Measurements from ENCODE around the gene ZNF385B. TPM values are rescaled to one million over a fixed set of nuclear protein-coding genes. Genes with fewer than 3 reads are reported as not detected.

ZNF385B gene
- total RNA-seq, 1 experiment from 2014 or later = 0.77 TPM

GRCh38 chr2:179559108-179559806 is 302.2 kb downstream of the ZNF385B start:
- TF ChIP-seq, protein P1, sequence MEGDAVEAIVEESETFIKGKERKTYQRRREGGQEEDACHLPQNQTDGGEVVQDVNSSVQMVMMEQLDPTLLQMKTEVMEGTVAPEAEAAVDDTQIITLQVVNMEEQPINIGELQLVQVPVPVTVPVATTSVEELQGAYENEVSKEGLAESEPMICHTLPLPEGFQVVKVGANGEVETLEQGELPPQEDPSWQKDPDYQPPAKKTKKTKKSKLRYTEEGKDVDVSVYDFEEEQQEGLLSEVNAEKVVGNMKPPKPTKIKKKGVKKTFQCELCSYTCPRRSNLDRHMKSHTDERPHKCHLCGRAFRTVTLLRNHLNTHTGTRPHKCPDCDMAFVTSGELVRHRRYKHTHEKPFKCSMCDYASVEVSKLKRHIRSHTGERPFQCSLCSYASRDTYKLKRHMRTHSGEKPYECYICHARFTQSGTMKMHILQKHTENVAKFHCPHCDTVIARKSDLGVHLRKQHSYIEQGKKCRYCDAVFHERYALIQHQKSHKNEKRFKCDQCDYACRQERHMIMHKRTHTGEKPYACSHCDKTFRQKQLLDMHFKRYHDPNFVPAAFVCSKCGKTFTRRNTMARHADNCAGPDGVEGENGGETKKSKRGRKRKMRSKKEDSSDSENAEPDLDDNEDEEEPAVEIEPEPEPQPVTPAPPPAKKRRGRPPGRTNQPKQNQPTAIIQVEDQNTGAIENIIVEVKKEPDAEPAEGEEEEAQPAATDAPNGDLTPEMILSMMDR (IDR thresholded peaks at IDR 0.05; ENCODE audit: insufficient read depth in 1 of 2, low read depth in 1 of 2, low read length in 1 of 2, severe bottlenecking in 1 of 2, unreplicated experiment in 1 of 2) = no peak
- Mint-ChIP-seq H3K27me3 (ENCODE audit: insufficient read depth, unreplicated experiment) (no peaks in the 10 kb centered on the region), H3K4me3 (ENCODE audit: unreplicated experiment) (no peak overlapping the region), H3K4me1 (ENCODE audit: low read depth, unreplicated experiment) (peaks cover 13% of the 10 kb centered on the region), H3K36me3 (ENCODE audit: insufficient read depth, unreplicated experiment) (no peaks in the 10 kb centered on the region), H3K27ac (ENCODE audit: unreplicated experiment) (no peak overlapping the region), H3K9me3 (ENCODE audit: unreplicated experiment) (no peaks in the 10 kb centered on the region)
- POLR2A ChIA-PET = no interaction called here
- BruUV-seq (replicated peaks) = no TSS peak
- Histone ChIP-seq H3K27me3 (replicated peaks; ENCODE audit: control insufficient read depth, insufficient read depth, low read length) (no peaks in the 10 kb centered on the region), H3K4me1 (peaks cover 7% of the 10 kb centered on the region; the same call in 1 of the 2 replicates), H3K4me3 (ENCODE audit: low read depth, low read length) (no peak overlapping the region), H3K9me3 (no peaks in the 10 kb centered on the region; the same call in 1 of the 2 replicates), H3K36me3 (ENCODE audit: control insufficient read depth, insufficient read depth, low read length) (no peaks in the 10 kb centered on the region)
- CTCF ChIA-PET = no interaction called here
- no peak for DNase-seq
- intact Hi-C loops (cut with micrococcal nuclease; ENCODE audit: unreplicated experiment) = no loop called here

GRCh38 chr2:179558010-179558934 is 303.1 kb downstream of the ZNF385B start:
- Histone ChIP-seq H3K27me3 (replicated peaks; ENCODE audit: control insufficient read depth, insufficient read depth, low read length) (no peaks in the 10 kb centered on the region), H3K36me3 (ENCODE audit: control insufficient read depth, insufficient read depth, low read length) (no peaks in the 10 kb centered on the region), H3K9me3 (no peaks in the 10 kb centered on the region; the same call in 1 of the 2 replicates), H3K4me3 (ENCODE audit: low read depth, low read length) (no peak overlapping the region), H3K4me1 (peaks cover 7% of the 10 kb centered on the region; the same call in 1 of the 2 replicates)
- Mint-ChIP-seq H3K4me3 (ENCODE audit: unreplicated experiment) (no peak overlapping the region), H3K27ac (ENCODE audit: unreplicated experiment) (no peak overlapping the region), H3K4me1 (ENCODE audit: low read depth, unreplicated experiment) (peaks cover 13% of the 10 kb centered on the region), H3K27me3 (ENCODE audit: insufficient read depth, unreplicated experiment) (no peaks in the 10 kb centered on the region), H3K9me3 (ENCODE audit: unreplicated experiment) (no peaks in the 10 kb centered on the region), H3K36me3 (ENCODE audit: insufficient read depth, unreplicated experiment) (no peaks in the 10 kb centered on the region)
- POLR2A ChIA-PET = no interaction called here
- intact Hi-C loops (cut with micrococcal nuclease; ENCODE audit: unreplicated experiment) = loop anchor here (1.0 kb wide), 1 partner anchor 36 kb away; no protein-coding TSS in a partner anchor
- BruUV-seq (replicated peaks) = no TSS peak
- TF ChIP-seq, protein P1 (IDR thresholded peaks at IDR 0.05; ENCODE audit: insufficient read depth in 1 of 2, low read depth in 1 of 2, low read length in 1 of 2, severe bottlenecking in 1 of 2, unreplicated experiment in 1 of 2) = no peak
- DNase-seq = no peak
- CTCF ChIA-PET = interaction anchor here (1.0 kb wide), 1 partner anchor 147 kb away, joined by 3 read pairs; no protein-coding TSS in a partner anchor

DNA sequence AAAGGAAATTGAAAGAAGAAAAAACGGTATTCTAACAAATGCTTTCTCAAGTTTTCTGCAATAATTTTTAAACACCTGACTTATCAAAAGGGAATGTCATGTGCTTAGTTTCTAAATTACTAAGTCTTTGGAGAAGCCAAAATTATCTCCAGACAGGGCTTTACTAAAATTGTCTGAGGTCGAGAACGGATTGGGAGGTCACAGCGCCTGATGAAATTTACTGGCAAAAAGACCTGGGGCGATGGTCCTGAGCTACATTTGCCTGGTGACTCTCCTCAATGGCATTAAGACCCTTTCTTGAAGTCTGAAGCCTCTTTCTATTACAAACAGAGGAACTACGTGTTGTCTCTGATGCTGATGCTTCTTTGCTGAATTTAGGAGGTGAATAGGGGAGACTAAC is 305.0 kb downstream of the ZNF385B start:
- no peak overlapping the region for H3K27ac Mint-ChIP-seq (ENCODE audit: unreplicated experiment)
- TF ChIP-seq, protein P1 (IDR thresholded peaks at IDR 0.05; ENCODE audit: insufficient read depth in 1 of 2, low read depth in 1 of 2, low read length in 1 of 2, severe bottlenecking in 1 of 2, unreplicated experiment in 1 of 2) = no peak
- no peak for DNase-seq
- H3K9me3 Mint-ChIP-seq (ENCODE audit: unreplicated experiment) = no peaks in the 10 kb centered on the region
- H3K4me3 Mint-ChIP-seq (ENCODE audit: unreplicated experiment) = no peak overlapping the region
- no peaks in the 10 kb centered on the region for H3K27me3 Mint-ChIP-seq (ENCODE audit: insufficient read depth, unreplicated experiment)
- Histone ChIP-seq H3K36me3 (ENCODE audit: control insufficient read depth, insufficient read depth, low read length) (no peaks in the 10 kb centered on the region), H3K27me3 (replicated peaks; ENCODE audit: control insufficient read depth, insufficient read depth, low read length) (no peaks in the 10 kb centered on the region), H3K9me3 (no peaks in the 10 kb centered on the region; the same call in 1 of the 2 replicates), H3K4me1 (peaks cover 7% of the 10 kb centered on the region; the same call in 1 of the 2 replicates), H3K4me3 (ENCODE audit: low read depth, low read length) (no peak overlapping the region)
- POLR2A ChIA-PET = no interaction called here
- CTCF ChIA-PET = no interaction called here
- no TSS peak for BruUV-seq (replicated peaks)
- intact Hi-C loops (cut with micrococcal nuclease; ENCODE audit: unreplicated experiment) = no loop called here
- peaks cover 13% of the 10 kb centered on the region for H3K4me1 Mint-ChIP-seq (ENCODE audit: low read depth, unreplicated experiment)
- no peaks in the 10 kb centered on the region for H3K36me3 Mint-ChIP-seq (ENCODE audit: insufficient read depth, unreplicated experiment)

All from Caco-2 (cell line).